GM18868 (cell line): Measurements from ENCODE around the gene NELFA.
"Not testable (repeated sequence)": the region's sequence is repeated elsewhere in the genome, so short reads cannot be mapped to it uniquely, and the experiment has no call there.

Source experiments
- ATAC-seq: cut with Tn5 transposase; IDR thresholded peaks from one replicate; pipeline ENCODE4 v1.9.1; 2021; ENCODE audit warnings: mild to moderate bottlenecking, moderate library complexity; ENCODE audit not compliant: unreplicated experiment

The NELFA gene

DNA sequence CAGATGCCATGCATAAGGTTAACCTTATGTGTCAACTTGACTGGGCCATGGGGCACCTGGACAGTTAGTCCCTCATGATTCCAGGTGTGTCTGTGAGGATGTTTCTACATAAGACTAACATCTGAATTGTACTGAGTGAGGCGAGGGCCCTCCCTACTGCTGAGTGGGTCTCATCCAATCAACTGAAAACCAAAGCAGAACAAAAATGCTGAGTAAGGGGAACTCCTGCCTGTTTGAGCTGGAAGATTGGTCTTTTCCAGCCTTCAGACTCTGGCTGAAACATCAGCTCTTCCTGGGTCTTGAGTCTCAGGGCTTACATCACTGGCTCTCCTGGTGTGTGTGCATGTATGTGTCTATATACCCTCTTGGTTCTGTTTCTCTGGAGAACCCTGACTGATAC, 13.8 kb downstream of the NELFA start:
- ATAC-seq: no peak

DNA sequence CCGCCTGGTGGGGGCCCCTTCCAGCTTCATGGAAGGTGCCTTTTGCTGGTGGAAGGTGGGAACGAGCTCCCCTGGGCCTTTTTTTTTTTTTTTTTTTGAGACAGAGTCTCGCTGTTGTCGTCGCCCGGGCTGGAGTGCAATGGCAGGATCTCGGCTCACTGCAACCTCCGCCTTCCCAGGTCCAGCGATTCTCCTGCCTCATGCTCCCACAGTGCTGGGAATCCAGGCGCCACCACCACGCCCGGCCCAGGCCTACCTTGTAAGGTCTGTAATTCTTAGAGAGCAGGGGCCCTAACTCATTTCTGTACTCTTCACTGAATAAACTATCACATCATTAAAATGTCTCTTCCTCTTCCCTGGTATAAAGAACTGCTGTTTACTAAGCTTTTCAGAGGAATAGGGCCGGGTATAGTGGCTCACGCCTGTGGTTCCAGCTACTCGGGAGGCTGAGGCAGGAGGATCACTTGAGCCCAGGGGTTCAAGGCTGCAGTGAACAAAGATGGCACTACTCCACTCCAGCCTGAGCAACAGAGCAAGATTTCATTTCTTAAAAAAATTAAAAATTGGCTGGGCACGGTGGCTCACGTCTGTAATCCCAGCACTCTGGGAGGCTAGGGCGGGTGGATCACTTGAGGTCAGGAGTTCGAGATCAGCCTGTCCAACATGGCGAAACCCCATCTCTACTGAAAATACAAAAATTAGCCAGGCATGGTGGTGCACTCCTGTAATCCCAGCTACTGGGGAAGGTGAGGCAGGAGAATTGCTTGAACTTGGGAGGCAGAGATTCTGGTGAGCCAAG, 14.9 kb downstream of the NELFA start:
- not testable (repeated sequence) for ATAC-seq

GRCh38 chr4:1993169-1993516, 15.6 kb downstream of the NELFA start:
- no peak for ATAC-seq

- ATAC-seq: no peak
Observed at GRCh38 chr4:1992468-1993168, 16.2 kb downstream of the NELFA start.

- no peak for ATAC-seq
Observed at GRCh38 chr4:1991596-1992434, 17.0 kb downstream of the NELFA start.

DNA sequence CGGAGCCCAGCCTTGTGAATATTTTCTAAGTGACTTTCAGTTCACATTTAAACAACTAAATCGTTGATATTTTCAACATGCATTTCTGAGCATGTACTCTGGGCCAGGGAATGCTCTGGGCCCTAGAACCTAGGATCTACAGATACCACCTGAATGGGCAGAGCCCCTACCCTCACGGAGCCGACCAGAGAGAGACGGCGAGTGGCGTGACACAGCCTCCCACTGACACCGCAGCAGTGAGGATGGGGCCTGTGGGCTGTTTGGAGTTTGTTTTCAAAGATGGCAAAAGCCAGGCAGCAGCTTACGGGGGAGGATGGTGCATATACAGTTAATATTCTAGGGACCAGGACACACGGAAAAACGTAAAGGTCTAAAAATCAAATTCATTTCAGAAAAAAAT, 17.7 kb downstream of the NELFA start:
- ATAC-seq: no peak

DNA sequence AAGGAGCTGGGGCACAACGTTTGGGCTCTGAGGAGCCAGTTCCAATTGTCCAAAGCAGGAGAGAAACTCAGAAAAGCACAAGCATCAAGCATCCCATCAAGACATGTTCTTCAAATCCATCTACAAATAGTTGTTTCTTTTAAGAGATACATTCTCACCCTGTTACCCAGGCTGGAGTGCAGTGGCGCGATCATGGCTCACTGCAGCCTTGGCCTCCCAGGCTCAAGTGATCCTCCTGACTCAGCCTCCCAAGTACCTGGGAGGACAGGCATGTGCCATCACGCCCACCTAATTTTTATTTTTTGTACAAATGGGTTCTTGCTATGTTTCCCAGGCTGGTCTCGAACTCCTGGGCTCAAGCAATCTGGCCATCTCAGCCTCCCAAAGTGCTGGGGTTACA, 18.1 kb downstream of the NELFA start:
- ATAC-seq: no peak

DNA sequence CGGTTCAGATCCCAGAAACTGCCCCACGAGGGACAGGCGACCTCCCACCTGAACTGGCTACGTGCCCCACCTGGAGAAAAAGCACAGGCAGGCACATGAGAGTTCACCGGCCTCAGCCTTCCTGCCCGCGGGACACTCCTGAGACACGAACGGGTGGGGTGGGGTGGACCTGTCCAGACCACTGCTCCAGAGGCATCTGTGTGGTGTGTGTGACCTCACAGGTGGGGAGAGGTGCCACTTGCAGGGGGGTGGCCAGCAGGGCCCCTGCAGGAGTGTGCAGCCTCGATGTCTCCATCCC, 18.5 kb downstream of the NELFA start:
- no peak for ATAC-seq

- ATAC-seq: no peak
Observed at GRCh38 chr4:1989533-1990347, 19.0 kb downstream of the NELFA start.

DNA sequence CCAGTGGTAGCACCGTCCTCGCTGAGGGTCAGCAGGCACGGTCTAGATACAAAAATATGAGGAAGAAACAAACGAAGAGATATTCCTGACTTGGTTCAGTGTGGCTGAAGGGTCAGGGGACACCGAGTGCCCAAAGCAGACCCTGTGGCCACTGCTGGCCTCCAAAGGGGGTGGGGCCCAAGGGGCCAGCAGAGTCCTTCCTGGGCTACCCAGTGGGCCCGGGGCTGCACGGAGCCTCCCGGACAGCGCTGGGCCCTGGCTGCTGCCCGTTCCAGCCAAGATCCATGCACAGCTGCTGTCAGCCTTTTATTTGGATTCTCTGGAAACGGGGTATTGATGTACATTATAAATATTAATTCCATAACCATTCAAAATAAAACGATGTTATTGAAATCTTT, 20.4 kb downstream of the NELFA start:
- no peak for ATAC-seq

- ATAC-seq: no peak
Observed at GRCh38 chr4:1987721-1988326, 20.9 kb downstream of the NELFA start.

- no peak for ATAC-seq
Observed at GRCh38 chr4:1987296-1987695, 21.5 kb downstream of the NELFA start.

GRCh38 chr4:1986578-1987210, 22.1 kb downstream of the NELFA start:
- no peak for ATAC-seq

DNA sequence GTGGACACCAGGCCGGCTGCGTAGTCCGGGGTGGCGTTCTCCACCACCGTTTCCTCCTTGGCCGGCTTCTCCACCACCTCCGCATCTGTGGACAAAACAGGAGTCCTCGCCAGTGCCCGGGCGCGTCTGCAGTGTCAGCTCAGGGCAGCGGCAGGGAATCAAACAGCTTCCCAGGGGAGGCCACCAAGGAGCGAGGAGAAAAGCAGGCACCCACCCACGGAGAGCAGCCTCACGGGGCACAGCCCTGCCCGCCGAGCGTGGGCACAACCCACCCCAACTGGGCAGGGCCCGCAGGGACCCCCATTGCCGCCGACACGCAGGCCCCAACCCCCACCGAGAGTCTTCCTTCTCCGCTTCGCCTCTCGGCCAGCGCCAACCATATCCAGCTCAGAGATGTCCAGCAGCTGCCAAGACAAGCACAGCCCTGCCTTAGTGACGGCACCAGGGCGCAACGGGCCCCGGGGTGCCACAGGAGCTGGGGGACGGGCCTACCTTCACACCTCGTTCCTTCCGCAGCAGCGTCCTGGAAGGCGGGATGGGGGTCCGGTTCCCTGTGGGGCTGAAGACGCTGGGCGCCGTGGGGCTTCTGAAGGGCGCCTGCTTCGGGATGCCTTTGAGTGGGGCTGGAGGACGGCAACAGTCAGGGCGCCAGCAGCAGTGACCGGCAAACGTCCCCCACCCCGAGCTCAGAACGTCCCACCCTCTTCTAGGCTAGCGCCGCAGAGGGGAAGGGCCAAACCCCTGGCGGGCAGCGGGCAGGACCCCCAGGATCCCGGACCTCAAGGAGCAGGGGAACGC, 22.8 kb downstream of the NELFA start:
- ATAC-seq: no peak

DNA sequence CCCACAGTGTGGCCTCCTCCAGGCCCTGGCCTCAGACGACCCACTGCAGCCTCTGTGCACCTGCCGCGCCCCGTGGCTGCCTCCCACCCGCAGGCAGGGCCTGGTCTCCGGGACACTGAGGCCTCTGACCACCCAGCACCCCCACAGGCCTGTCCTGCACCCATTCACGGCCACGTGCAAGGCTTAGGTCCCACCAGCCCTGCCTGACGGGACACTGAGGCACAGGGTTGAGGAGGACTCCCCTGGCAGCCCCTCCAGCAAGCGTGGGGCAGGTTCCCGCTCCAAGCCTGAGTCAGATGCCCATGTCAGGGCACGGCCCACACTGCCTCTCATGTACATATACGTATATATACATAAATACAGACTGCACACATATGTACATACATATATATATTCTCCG, 23.5 kb downstream of the NELFA start:
- no peak for ATAC-seq

GRCh38 chr4:1984406-1985191, 24.2 kb downstream of the NELFA start:
- no peak for ATAC-seq

DNA sequence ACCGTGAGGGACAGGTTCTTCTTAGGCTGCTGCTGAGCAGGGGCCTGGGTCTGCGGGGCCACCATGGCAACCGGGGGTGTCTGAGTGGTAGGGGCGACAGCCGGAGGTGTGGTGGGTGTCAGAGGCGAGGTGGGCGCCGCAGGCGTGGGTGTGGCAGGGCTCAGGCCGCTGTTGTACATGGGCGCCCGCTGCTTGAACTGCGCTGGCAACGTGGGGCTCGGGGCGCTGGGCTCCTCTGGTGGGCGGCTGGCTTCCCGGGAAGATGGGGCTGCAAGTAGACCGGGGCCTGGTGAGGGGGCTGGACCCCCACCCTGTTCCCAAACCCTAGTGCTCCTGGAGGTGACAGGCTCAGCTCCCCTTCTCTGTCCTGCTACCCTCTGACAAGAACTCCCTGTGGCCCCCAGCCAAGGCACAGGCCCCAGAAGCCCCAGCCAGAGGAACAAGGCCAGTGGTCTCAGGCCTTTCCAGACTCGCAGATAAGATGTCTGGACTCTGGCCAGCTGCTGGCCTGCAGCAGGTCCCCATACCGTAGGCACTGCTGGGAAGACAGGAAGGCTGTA, 24.8 kb downstream of the NELFA start:
- ATAC-seq: no peak
